Skeletal muscle satellite cell (primary cell): ENCODE results near the gene FAM47E.

Experiments
- H3K27me3 ChIP-seq: 2 replicates; pipeline ENCODE4 v1.7.0; 2013; ENCODE audit warnings: low read length; ENCODE audit not compliant: control insufficient read depth, insufficient read depth
- H3K36me3 ChIP-seq: 2 replicates; pipeline ENCODE4 v1.7.0; 2013; ENCODE audit warnings: mild to moderate bottlenecking, control low read depth, low read length; ENCODE audit not compliant: insufficient read depth
- H3K4me1 ChIP-seq: 2 replicates; pipeline ENCODE4 v1.7.0; 2013; ENCODE audit warnings: low read length; ENCODE audit not compliant: control insufficient read depth, insufficient read depth
- H3K4me2 ChIP-seq: 2 replicates; pipeline ENCODE4 v1.7.0; 2013; ENCODE audit warnings: mild to moderate bottlenecking, low read length
- H3K4me3 ChIP-seq: 2 replicates; pipeline ENCODE4 v1.7.0; 2013; ENCODE audit warnings: low read length
- H3K9ac ChIP-seq: 2 replicates; pipeline ENCODE4 v1.7.0; 2013; ENCODE audit warnings: mild to moderate bottlenecking, low read depth, low read length, moderate library complexity
- H3K9me3 ChIP-seq: replicated peaks from 2 replicates; pipeline ENCODE4 v1.7.0; 2013; ENCODE audit warnings: mild to moderate bottlenecking, control low read depth, low read length

FAM47E gene

DNA sequence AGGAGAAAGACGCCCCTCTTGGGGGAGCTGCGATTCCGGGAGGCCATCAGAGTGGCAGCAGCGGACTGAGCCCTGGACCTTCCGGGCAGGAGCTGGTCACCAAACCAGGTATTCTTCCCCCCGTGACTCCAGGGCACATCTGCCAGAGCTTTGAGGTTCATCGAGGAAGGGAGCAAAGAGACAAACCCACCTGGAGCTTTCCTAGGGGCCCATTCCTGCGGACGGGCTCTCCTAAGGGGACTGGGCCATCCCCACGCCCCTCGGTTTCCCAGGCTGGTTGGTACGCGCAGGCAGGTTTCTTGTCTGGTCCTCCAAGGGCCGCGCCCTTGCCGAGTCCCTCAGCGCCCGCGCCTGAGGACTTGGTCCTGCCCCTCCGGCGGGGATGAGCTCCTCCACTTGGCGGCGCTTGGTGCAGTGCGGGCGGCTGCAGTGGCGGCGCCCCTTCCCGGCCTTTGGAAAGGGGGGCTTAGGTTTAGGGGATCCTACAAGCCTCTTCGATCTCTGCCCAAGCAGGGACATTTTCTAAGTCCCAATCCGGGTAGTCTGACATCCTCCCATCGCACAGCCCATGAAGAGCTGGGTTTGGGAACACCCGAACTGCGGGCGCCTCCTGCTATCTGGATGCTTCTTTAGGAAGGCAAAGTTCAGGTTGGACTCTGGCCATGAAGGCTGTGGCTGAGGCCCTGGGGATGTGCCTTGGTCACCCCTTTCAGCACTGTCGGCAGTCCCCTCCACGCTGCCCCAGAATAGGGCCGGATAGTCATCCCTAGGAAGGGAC is 55.5 kb downstream of the FAM47E start:
- Histone ChIP-seq H3K27me3 (no peaks in the 10 kb centered on the region), H3K9ac (peak overlapping the region; percentile 87), H3K36me3 (peaks cover 17% of the 10 kb centered on the region), H3K4me2 (peak overlapping the region; percentile 99), H3K9me3 (no peaks in the 10 kb centered on the region), H3K4me3 (peak overlapping the region; percentile 97), H3K4me1 (peaks cover 17% of the 10 kb centered on the region)

DNA sequence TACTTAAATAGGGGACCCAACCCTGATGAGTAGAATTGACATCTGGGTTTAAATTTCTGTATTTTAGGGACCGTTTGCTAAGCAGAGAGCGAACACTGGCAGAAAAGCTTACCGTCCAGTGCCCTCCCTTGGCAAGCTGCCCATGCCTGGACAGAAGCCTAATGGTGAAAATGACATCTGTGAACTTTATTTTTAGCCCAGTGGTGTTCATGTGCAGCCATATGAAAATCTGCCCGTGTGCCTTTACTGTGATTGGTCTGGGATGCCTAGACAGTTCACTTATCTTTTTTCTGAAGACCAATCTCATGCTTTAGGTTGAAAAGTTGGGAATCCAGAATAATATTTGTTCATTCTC is 56.1 kb downstream of the FAM47E start:
- Histone ChIP-seq H3K27me3 (no peaks in the 10 kb centered on the region), H3K4me2 (peak overlapping the region; percentile 99), H3K4me3 (peak overlapping the region; percentile 97), H3K9me3 (no peaks in the 10 kb centered on the region), H3K36me3 (peaks cover 17% of the 10 kb centered on the region), H3K4me1 (peaks cover 12% of the 10 kb centered on the region), H3K9ac (peak overlapping the region; percentile 87)

GRCh38 chr4:76308548-76308947 is 57.0 kb downstream of the FAM47E start:
- Histone ChIP-seq H3K4me2 (peak overlapping the region; percentile 16), H3K27me3 (no peaks in the 10 kb centered on the region), H3K4me1 (peaks cover 12% of the 10 kb centered on the region), H3K9ac (no peak overlapping the region), H3K9me3 (no peaks in the 10 kb centered on the region), H3K36me3 (peaks cover 17% of the 10 kb centered on the region), H3K4me3 (no peak overlapping the region)

DNA sequence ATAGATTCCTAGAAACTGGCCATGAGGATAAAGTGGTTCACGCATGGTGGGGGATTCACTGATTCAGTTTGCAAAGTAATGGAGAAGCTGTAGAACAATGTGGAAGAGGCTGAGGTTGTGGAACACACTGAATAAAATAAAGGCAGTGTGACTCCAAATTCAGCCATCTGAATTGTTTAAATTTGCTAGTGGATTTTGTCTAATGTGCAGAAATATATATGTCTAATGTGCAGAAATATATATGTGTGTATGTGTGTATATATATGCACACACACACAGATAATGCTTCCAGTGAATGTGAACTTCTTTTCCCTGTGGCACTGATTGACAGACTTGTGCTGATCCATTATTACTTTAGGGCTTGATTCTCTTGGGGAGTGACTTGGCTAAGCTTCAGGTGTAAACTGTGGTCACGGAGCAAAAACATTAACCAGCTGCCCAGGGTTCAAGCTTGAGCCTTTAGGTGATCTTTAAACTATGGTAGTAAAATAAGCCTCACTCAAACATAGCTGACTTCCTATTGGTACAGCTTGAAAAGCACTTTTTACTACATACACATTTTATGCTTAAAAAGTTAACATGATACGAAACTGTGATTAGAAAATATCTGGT is 58.5 kb downstream of the FAM47E start:
- Histone ChIP-seq H3K9ac (no peak overlapping the region), H3K4me1 (peaks cover 11% of the 10 kb centered on the region), H3K36me3 (peaks cover 17% of the 10 kb centered on the region), H3K9me3 (no peaks in the 10 kb centered on the region), H3K4me3 (no peak overlapping the region), H3K4me2 (no peak overlapping the region), H3K27me3 (no peaks in the 10 kb centered on the region)

- peaks cover 17% of the 10 kb centered on the region for H3K36me3 ChIP-seq
- peaks cover 5% of the 10 kb centered on the region for H3K4me1 ChIP-seq
- no peak overlapping the region for H3K9ac ChIP-seq
- H3K4me2 ChIP-seq: no peak overlapping the region
- no peak overlapping the region for H3K4me3 ChIP-seq
- H3K27me3 ChIP-seq: no peaks in the 10 kb centered on the region
- no peaks in the 10 kb centered on the region for H3K9me3 ChIP-seq
Measured at GRCh38 chr4:76310683-76311082, 59.2 kb downstream of the FAM47E start.

DNA sequence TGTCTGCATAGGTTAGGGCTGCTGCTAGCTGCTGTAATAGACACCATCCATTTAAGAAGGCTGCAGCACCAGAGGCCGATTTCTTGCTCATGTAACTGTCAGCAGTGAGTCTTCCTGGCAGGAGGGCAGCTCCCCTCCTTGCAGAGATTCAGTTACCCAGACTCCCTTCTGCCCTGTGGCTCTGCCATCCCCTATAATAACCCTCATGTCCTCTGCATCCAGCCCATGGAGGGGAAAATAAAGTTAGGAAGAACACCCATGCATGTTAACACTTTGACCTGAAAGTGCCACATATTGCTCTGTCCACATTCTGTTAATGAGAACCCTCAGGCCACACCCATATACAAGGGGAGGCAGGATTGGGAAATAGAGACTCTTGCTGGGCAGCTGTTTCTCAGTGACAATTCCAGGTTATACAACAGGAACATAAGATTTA is 60.4 kb downstream of the FAM47E start:
- Histone ChIP-seq H3K36me3 (peaks cover 17% of the 10 kb centered on the region), H3K4me2 (no peak overlapping the region)

GRCh38 chr4:76312457-76312856 is 60.9 kb downstream of the FAM47E start:
- Histone ChIP-seq H3K27me3 (peaks cover 4% of the 10 kb centered on the region), H3K36me3 (peaks cover 17% of the 10 kb centered on the region), H3K9me3 (no peaks in the 10 kb centered on the region), H3K4me2 (no peak overlapping the region), H3K4me1 (peaks cover 3% of the 10 kb centered on the region), H3K9ac (no peak overlapping the region), H3K4me3 (no peak overlapping the region)

More for the DNA sequence above, 60.4 kb downstream of the FAM47E start:
- Histone ChIP-seq H3K9me3 (no peaks in the 10 kb centered on the region), H3K27me3 (peaks cover 1% of the 10 kb centered on the region), H3K9ac (no peak overlapping the region), H3K4me1 (peaks cover 5% of the 10 kb centered on the region), H3K4me3 (no peak overlapping the region)

- Histone ChIP-seq H3K4me3 (no peak overlapping the region), H3K4me2 (no peak overlapping the region), H3K27me3 (peaks cover 4% of the 10 kb centered on the region)
Measured at GRCh38 chr4:76313547-76313946, 62.0 kb downstream of the FAM47E start.

GRCh38 chr4:76315267-76315918 is 63.9 kb downstream of the FAM47E start:
- Histone ChIP-seq H3K9ac (no peak overlapping the region), H3K4me2 (no peak overlapping the region), H3K27me3 (peaks cover 4% of the 10 kb centered on the region), H3K4me3 (no peak overlapping the region), H3K9me3 (peaks cover 2% of the 10 kb centered on the region), H3K36me3 (peaks cover 3% of the 10 kb centered on the region), H3K4me1 (no peaks in the 10 kb centered on the region)

More at GRCh38 chr4:76313547-76313946, 62.0 kb downstream of the FAM47E start:
- Histone ChIP-seq H3K36me3 (peaks cover 17% of the 10 kb centered on the region), H3K4me1 (no peaks in the 10 kb centered on the region), H3K9me3 (no peaks in the 10 kb centered on the region), H3K9ac (no peak overlapping the region)

GRCh38 chr4:76316131-76316530 is 64.6 kb downstream of the FAM47E start:
- Histone ChIP-seq H3K36me3 (no peaks in the 10 kb centered on the region), H3K9me3 (peaks cover 2% of the 10 kb centered on the region), H3K4me2 (no peak overlapping the region), H3K4me1 (no peaks in the 10 kb centered on the region), H3K4me3 (no peak overlapping the region), H3K27me3 (peaks cover 4% of the 10 kb centered on the region), H3K9ac (no peak overlapping the region)

GRCh38 chr4:76322236-76322635 is 70.7 kb downstream of the FAM47E start:
- H3K4me3 ChIP-seq: no peak overlapping the region
- no peaks in the 10 kb centered on the region for H3K4me1 ChIP-seq
- peaks cover 13% of the 10 kb centered on the region for H3K27me3 ChIP-seq
- peaks cover 8% of the 10 kb centered on the region for H3K9me3 ChIP-seq
- H3K36me3 ChIP-seq: no peaks in the 10 kb centered on the region
- H3K4me2 ChIP-seq: no peak overlapping the region
- H3K9ac ChIP-seq: no peak overlapping the region
